Measurements from ENCODE around the gene SARS2. TPM values are rescaled to one million over a fixed set of nuclear protein-coding genes. Genes with fewer than 3 reads are reported as not detected.

Gene SARS2
- total RNA-seq, 2 experiments from 2014 or later, result 45.7 to 46.4 TPM

DNA sequence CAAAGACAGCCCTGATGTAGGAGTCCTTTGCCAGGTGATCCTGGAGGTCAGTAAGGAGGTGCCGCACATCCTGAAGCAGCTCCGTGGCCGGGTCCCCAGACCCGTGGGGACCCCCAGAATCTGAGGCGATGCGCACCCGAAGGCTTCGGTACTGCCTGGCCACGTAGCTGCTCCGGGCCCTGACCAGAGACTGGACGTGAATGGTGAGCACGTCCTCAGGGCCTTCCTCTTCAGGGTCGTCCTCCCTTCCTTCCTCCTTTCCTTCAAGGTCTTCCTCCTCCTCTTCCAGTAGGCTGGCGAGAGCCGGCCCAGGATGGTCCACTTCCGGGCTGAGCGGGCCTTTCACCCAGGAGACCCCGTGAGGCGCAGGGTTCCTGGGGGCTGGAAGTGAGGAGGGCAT is 60.0 kb downstream of the SARS2 start:
- Mint-ChIP-seq H3K27ac (peak overlapping the region; percentile 52), H3K4me3 (peak overlapping the region; percentile 53), H3K4me1 (peaks cover 31% of the 10 kb centered on the region), H3K36me3 (peaks cover 31% of the 10 kb centered on the region), H3K27me3 (no peaks in the 10 kb centered on the region), H3K9me3 (ENCODE audit: low read depth) (no peaks in the 10 kb centered on the region)
- CTCF ChIA-PET, result interaction anchor here (0.9 to 4.1 kb wide), 9 partner anchors 8 to 236 kb away, joined by 3 to 24 read pairs (median 7); partner anchors contain the start of genes MRPS12, RINL and SARS2
- ATAC-seq, result no peak
- no peak for DNase-seq

DNA sequence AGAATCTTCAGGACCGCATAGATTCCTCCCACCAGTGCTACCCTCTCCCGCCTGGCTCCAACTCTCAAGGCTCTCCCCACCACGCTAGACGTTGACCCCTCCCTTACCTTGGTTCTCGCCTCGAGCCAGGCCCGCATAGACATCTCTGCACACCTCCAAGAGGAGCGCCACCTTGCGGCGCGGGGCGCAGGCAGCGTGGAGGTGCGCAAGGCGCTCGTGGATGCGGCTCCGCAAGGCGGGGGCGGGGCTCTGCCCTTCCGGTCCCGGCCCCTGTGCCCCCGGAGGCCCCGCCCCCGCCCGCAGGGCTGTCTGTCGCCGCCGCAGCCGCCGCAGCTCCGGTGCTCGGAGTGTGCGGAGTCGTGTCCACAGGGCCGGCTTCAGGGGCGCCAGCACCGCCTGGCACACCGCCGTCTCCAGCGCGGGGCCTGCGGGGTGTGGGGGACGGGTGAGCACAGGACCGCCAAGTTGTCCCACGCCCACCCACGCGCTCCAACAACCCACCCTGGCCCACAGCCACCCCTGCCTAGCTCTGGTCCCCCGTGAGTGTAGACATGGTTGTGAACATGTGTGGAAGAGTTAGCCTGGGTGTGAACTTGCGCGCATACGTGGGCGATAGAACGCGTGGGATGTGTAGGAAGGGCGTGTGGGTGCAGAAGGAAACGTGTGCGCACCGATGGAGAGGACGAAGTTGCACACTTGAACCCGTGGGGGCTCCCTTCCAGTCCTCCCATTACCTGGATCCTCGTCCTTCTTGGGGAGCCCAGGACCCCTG is 60.5 kb downstream of the SARS2 start:
- peak overlapping the region; percentile 79 for H3K4me3 Mint-ChIP-seq
- H3K27ac Mint-ChIP-seq, result peak overlapping the region; percentile 85
- no peaks in the 10 kb centered on the region for H3K9me3 Mint-ChIP-seq (ENCODE audit: low read depth)
- peaks cover 37% of the 10 kb centered on the region for H3K4me1 Mint-ChIP-seq
- no peaks in the 10 kb centered on the region for H3K27me3 Mint-ChIP-seq
- CTCF ChIA-PET, result interaction anchor here (1.0 to 4.1 kb wide), 14 partner anchors 8 to 236 kb away, joined by 3 to 24 read pairs (median 9); partner anchors contain the start of genes ECH1, MRPS12, RINL and SARS2
- peaks cover 34% of the 10 kb centered on the region for H3K36me3 Mint-ChIP-seq
- DNase-seq (peak; percentile 95), ATAC-seq (peak; percentile 96)

DNA sequence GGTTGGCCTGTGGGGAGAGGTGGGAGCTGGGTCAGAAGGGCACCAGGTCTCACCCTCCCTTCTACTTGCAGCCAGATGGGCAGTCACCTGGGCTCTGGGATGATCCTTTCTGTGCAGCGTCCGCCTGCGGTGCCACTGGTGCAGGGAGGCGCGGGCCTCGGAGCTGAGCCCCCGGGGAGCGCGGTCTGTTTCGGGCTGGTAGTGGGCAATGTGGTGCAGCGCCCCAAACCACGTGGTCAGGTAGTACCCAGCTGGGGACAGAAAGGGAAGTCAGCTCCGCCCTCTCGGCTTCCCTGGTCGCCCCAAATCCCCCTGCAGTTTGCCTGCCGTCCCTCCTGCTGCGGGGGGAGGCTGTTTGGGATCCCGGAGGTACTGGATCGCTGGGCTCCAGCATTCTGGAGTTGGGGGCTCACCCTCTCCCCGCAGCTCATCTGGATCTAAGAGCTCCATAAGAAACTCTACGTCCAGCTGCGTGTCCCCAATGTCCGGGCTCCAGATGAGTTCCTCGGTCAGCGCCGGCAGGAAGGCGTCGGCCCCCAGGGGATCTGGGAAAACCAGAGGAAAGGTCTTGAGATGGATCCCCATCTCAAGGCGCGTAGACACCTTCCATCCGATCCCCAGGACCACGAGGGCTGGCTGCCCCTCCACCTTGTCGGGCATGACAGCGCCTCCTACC is 61.3 kb downstream of the SARS2 start:
- Mint-ChIP-seq H3K27ac (peak overlapping the region; percentile 85), H3K4me1 (peaks cover 44% of the 10 kb centered on the region), H3K27me3 (no peaks in the 10 kb centered on the region), H3K9me3 (ENCODE audit: low read depth) (no peaks in the 10 kb centered on the region), H3K4me3 (peak overlapping the region; percentile 79), H3K36me3 (peaks cover 37% of the 10 kb centered on the region)
- CTCF ChIA-PET, result interaction anchor here (0.8 to 4.1 kb wide), 17 partner anchors 8 to 466 kb away, joined by 3 to 24 read pairs (median 7); partner anchors contain the start of genes ACTN4, ECH1, FAM98C and MRPS12
- ATAC-seq (no peak), DNase-seq (peak; percentile 63)

DNA sequence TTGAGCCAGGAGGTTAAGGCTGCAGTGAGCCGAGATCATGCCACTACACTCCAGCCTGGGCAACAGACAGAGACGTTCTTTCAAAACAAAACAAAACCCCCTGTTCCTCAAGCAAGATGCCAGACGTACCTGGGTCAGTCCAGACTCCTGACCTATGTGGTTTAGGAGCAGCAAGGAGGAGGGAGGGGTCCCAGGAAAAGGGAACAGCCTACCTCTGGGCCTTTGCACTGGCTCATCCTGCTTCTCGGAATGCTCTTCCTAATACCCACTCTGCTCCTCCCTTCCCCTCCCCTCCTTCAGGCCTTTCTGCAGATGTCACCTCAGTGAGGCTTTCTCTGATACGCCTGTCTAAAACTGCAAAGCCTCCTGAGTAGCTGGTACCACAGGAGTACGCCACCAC is 62.0 kb downstream of the SARS2 start:
- no peaks in the 10 kb centered on the region for H3K27me3 Mint-ChIP-seq
- H3K4me1 Mint-ChIP-seq, result peaks cover 46% of the 10 kb centered on the region
- DNase-seq, result no peak
- peaks cover 37% of the 10 kb centered on the region for H3K36me3 Mint-ChIP-seq
- peak overlapping the region; percentile 85 for H3K27ac Mint-ChIP-seq
- CTCF ChIA-PET, result interaction anchor here (0.8 to 4.1 kb wide), 16 partner anchors 8 to 466 kb away, joined by 3 to 24 read pairs (median 8); partner anchors contain the start of genes ACTN4, ECH1, FAM98C and MRPS12
- no peaks in the 10 kb centered on the region for H3K9me3 Mint-ChIP-seq (ENCODE audit: low read depth)
- peak overlapping the region; percentile 79 for H3K4me3 Mint-ChIP-seq
- ATAC-seq, result no peak

DNA sequence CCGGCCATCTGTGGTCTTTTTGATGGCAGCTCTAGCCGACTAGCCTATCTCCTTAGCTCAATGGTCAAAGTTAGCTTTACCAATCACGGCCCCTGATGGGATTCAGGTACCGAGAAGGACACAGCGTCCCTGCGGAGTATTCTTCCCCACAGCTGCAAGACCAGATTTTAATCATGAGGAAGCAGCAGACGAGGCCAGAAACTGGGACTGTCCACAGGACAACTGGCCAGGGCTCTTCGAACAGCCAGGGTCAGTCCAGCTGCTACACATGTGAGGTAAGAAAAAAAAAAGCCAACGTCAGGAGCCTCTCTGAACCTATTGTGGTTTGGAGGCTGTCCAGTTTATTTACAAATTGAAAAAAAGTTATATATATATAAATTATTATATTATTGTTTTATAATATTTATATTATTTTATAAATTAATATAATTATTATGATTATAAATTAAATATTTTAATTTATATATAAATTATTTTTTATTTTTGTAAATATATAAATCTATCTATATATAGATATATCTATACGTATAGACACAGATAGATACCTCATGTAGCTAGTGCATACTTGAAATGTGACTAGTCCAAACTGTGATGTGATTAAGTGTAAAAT is 63.3 kb downstream of the SARS2 start:
- Mint-ChIP-seq H3K4me3 (no peak overlapping the region), H3K4me1 (peaks cover 49% of the 10 kb centered on the region), H3K27me3 (no peaks in the 10 kb centered on the region), H3K27ac (no peak overlapping the region), H3K36me3 (peaks cover 31% of the 10 kb centered on the region), H3K9me3 (ENCODE audit: low read depth) (no peaks in the 10 kb centered on the region)
- ATAC-seq (no peak), DNase-seq (no peak)
- CTCF ChIA-PET, result interaction anchor here (0.6 to 4.1 kb wide), 4 partner anchors 10 to 152 kb away, joined by 3 to 24 read pairs (median 12); no protein-coding TSS in a partner anchor

Other genes with a start within 250 kb of the SARS2 start
- gene CAPN12, start 186.3 kb downstream of the SARS2 start, total RNA-seq, result 10 to 100 TPM in 1 of 2 experiments, 1 to 10 TPM in 1; 8.4 to 17.5 TPM
- gene LGALS7, start 157.2 kb downstream of the SARS2 start, total RNA-seq, result not detected
- gene LGALS7B, start 141.6 kb downstream of the SARS2 start, total RNA-seq, result not detected
- 1 to 10 TPM; 1.4 to 2.4 TPM for gene LGALS4, start 117.8 kb downstream of the SARS2 start, total RNA-seq
- 100 to 1,000 TPM; 207 to 214 TPM for gene ECH1, start 99.0 kb downstream of the SARS2 start, total RNA-seq
- 100 to 1,000 TPM; 479 to 611 TPM for gene HNRNPL, start 80.8 kb downstream of the SARS2 start, total RNA-seq
- gene RINL, start 52.5 kb downstream of the SARS2 start, total RNA-seq, result 10 to 100 TPM; 80.1 to 81.0 TPM
- 10 to 100 TPM; 47.1 to 47.8 TPM for gene SIRT2, start 31.1 kb downstream of the SARS2 start, total RNA-seq
- 10 to 100 TPM; 44.7 to 65.7 TPM for gene NFKBIB, start 30.8 kb downstream of the SARS2 start, total RNA-seq
- gene CCER2, start 18.6 kb downstream of the SARS2 start, total RNA-seq, result under 1 TPM; 0.49 to 0.85 TPM
- gene MRPS12, start 181 bp upstream of the SARS2 start, total RNA-seq, result 10 to 100 TPM; 62.0 to 73.7 TPM
- under 1 TPM in 1 of 2 experiments, not detected in 1; 0.12 TPM for gene FBXO17, start 45.0 kb upstream of the SARS2 start, total RNA-seq
- gene FBXO27, start 101.8 kb upstream of the SARS2 start, total RNA-seq, result under 1 TPM in 1 of 2 experiments, not detected in 1; 0.19 TPM
- gene ACP7, start 153.6 kb upstream of the SARS2 start, total RNA-seq, result not detected
- 10 to 100 TPM; 14.6 to 18.4 TPM for gene PAK4, start 195.0 kb upstream of the SARS2 start, total RNA-seq